ENCODE measurements around the gene CSTA.

GRCh38 chr3:122383771-122384697 is 59.0 kb downstream of the CSTA start, which contains the start of gene FAM162A:
- TF ChIP-seq CTCF (IDR thresholded peaks at IDR 0.05) (no peak), POLR2A (IDR thresholded peaks at IDR 0.05) (peak in 1 of 2 donors; percentile 43)
